NCI-H460 (cell line): ENCODE results near the gene VCL. TPM values are rescaled to one million over a fixed set of nuclear protein-coding genes. Genes with fewer than 3 reads are reported as not detected.
"Not testable (repeated sequence)": the region's sequence is repeated elsewhere in the genome, so short reads cannot be mapped to it uniquely, and the experiment has no call there.

Experiments
- DNase-seq: peaks from one replicate; pipeline ENCODE4 v3.0.0-alpha.2; 2016; ENCODE audit warnings: low read depth; ENCODE audit errors: extremely low read depth
- total RNA-seq: library from RNA; depleted of rRNA; stranded (reverse); fragments of >200 nt; shearing (Covaris generic); gene quantifications from 2 replicates; pipeline ENCODE4 v1.2.3, GENCODE V29; 2014

VCL gene
- total RNA-seq, 1 experiment from 2014 or later: 75.7 TPM

DNA sequence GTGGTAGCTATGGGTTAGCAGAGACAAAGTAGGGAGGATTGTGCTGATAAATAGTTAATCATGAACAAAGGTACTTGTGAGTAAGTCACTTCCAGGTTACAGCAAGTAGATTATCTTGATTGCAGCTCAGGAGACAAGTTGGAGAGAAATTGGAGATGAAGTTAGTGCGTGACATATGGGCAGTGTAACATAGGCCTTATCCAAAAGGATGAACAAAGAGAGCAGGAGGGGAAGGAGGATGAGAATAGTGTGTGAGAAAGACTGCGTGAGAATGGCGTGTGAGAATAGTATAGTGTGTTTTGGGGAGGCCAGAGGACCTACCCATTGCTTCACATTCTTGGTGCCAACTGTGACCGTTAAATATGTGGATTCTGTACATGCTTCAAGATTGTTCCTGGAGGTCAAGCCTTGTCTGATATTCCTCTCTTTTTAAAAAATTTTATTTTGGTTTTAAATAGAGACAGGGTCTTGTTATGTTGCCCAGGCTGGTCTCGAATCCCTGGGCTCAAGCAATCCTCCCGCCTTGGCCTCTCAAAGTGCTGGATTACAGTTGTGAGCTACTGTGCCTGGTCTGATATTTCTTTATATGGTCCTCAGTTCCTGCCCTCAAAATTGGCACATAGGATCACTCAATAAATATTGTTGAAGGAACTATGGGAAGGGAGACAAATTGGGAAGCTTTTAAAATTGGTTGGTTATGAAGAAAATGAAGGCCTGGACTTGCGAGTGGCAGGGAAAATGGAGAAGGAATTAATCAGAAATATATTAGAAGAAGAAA, 3.2 kb downstream of the VCL start:
- no peak for DNase-seq

DNA sequence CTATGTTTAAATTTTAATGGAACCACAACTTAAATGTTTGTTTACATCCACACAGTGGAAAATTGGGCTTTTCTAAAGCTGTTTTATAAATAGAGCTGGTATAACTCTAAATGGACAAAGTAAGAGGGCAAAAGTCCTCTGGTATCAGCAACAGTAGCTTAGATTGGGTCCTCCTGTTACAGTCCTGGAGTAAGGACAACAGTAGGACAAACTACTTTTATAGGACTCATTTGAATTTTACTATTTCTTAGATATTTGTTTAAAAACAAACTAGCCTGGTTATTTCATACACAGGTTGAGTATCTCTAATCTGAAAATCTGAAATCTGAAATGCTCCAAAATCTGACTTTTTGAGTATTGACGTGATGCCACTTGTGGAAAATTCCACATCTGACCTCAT, 8.4 kb downstream of the VCL start:
- no peak for DNase-seq

GRCh38 chr10:74008212-74008731, 10.4 kb downstream of the VCL start:
- DNase-seq: no peak

- DNase-seq: no peak
Measured at GRCh38 chr10:74011017-74011416, 13.1 kb downstream of the VCL start.

- DNase-seq: no peak
Measured at GRCh38 chr10:74011770-74012169, 13.9 kb downstream of the VCL start.

GRCh38 chr10:74012480-74012879, 14.6 kb downstream of the VCL start:
- DNase-seq: no peak

DNA sequence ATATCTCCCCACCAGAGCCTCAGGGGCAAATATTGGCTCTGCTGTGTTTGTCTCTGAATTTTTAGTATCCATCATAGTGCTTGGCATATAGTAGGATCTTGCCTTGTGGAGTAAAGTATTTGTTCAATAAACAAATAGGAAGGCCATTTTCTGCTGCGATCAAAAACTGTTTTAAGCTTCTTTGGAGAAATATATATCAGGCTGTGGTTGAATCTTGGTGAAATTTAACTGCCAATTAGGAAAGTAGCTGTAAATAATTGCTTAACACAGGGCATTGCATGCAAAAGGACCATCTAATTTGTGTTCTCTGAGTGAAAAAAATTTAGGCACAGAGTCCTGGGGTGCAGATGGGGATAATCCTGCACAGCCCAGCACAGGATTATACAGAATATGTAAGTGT, 15.1 kb downstream of the VCL start:
- DNase-seq: no peak

GRCh38 chr10:74014574-74014973, 16.7 kb downstream of the VCL start:
- DNase-seq: not testable (repeated sequence)

DNA sequence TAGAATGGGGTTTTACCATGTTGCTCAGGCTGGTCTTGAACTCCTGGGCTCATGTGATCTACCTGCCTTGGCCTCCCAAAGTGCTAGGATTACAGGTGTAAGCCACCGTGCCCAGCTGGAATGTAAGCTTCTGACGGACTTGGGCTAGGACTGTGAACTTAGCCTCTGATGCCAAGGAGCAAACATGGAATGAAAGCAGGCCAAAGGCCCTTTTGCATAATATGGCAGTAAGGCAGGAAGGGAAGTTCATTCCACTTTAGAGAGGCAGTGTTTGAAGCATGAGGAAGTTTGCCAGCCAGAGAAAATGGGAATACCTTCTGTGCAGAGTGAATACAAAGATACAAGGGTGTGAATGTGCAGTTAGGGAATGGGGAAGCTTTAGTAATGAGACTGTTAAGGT, 20.3 kb downstream of the VCL start:
- DNase-seq: no peak

DNA sequence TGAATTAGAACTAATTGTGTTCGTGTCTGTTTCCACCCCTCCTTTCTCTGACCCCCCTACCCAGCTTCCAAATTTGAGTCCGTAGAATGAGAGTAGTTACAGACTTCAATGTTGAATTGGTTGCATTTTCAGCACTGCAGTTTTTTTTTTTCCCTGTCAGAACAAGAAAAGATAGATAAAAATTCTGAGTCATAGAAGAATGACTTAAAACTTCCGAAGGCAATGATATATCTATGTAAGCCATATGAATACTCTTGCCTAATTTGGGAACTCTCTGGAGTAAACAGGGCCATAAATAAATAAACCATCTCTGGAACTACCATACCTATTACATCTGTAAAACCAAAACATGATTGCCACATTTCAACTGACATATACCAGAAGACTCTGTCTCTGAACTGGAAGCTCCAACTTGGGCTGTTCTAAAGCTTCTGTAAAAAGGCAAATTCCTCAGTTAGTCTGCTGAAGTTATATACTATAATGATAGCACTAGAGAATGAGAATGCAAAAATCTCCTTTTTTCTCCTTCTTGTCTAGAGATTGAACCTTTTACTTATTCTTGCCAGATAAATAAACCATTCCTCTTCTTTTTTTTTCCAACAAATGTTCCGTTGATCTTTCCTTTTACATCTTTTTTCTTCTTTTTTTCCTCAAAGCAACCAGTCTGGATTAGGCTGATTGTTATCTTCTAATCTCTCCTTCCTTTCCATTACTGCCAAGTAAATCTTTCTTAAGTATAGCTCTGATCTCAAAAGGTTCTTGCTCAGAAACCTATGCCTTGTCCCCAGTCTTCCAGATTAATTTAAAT, 23.5 kb downstream of the VCL start:
- no peak for DNase-seq

DNA sequence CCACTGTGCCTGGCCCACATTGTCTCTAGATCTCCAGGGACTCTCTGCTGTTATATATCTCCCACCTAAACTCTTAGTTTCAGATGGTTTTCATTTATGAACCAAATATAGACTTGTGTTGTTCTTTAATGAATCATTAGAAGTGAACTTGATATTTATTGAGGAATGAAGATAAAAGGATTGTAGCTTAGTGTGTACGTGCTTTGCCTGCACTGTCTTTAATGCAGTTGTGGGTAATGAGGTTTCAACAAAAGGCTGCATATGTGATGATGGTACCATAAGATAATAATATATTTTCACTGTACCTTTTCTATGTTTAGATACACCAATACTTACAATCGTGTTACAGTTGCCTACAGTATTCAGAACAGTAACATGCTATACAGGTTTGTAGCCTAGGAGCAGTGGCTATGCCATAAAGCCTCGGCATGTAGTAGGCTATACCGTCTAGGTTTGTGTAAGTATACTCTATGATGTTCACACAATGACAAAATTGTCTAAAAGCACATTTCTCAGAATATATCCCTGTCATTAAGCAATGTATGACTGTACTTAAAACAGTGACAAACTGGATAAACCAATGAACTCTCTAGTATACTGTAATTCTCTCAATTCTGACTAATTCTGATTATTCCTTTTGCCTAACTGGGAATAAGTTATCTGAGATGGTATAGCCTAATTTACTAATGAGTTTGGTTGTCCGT, 25.2 kb downstream of the VCL start:
- no peak for DNase-seq

DNA sequence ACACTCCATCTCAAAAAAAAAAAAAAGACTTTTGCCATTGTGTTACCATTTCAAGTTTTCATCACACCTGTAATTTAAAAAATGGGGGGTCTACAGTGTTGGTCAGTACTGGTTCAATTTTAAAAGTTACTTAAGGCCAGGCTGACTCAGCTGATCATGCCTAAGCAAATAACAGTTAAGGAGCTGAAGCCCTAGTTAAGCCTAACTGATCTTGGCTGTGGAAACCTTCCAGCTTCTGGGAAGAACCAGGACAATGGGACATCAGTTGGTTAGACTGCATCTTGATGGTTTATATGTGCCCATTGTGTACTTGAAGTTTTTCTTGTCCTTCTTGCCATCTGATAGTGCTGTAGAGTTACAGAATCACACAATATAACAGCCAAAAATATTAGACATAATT, 26.7 kb downstream of the VCL start:
- DNase-seq: no peak

- DNase-seq: no peak
Measured at GRCh38 chr10:74025380-74025978, 27.6 kb downstream of the VCL start.

DNA sequence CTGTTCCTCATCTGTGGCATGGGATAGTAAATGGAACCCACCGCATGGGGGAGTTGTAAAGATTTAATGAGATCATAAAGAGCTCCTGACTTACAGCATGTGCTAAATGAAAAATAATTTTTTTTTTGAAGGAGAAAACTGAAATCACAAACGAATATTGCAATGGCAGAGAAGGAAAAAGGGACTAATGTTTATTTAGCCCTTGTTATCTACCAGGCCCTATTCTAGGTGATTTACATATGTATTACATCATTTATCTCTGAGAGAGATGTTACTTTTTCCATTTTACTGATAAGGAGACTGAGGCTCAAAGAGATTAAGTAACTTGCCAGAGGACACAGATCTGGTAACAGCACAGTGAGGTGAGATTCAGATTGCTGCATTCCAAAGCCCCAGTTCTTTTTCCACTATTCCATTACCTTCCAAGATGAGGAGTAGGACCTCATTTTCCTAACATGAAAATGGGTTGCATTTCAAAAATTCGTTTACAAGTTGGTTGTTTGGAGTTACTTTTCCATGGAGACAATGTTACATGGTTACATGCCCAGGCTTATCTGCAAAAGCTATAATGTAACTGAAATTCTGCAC, 28.6 kb downstream of the VCL start:
- DNase-seq: no peak

- DNase-seq: no peak
Measured at GRCh38 chr10:74027702-74028101, 29.8 kb downstream of the VCL start.

DNA sequence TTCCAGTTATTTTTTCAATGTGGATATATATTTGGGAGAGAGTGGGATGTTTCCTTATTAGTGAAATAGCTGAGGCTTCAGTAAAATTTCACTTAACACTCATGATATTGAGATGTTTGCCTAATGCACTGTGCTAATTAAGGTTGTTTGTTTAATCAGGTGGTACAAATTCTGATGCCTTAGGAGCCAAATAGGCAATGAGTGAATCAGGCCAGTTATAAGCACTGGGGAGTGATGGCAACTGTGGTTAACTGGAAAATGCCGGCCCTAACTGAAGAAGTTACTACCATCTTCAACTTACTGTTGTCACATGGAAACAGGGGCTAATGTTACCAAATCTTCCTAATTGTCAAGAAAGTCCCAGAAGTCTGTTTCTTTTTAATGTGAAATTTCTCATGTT, 32.0 kb downstream of the VCL start:
- DNase-seq: no peak

GRCh38 chr10:74032208-74032607, 34.3 kb downstream of the VCL start:
- DNase-seq: not testable (repeated sequence)

DNA sequence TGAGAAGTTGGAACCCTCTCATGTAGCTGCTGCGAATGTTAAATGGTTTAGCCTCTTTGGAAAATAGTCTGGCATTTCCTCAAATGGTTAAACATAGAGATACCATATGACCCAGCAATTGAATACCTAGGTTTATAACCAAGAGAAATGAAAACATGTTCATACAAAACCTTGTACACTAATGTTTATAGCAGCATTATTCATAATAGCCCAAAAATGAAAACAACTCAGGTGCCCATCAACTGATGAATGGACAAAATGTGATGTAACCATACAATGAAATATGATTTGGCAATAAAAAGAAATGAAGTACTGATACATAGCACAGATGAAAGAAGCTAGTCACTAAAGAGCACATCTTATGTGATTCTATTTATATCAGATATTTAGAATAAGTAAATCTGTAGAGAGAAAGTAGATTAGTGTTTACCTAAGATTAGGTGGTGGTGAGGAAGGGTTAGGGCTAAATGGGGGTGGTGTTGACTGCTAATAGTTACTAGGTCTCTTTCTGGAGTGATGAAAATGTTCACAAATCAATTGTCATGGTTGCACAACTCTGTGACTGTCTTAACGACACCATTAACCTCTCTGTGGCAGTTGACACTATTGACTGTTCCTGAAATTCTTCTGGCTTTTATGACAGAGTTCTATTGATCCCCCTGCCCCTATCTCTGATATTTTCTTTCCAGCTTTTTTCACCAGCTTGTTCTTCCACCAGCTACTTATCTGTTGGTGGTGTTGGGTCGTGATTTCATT, 35.2 kb downstream of the VCL start:
- no peak for DNase-seq

GRCh38 chr10:74033702-74034101, 35.8 kb downstream of the VCL start:
- DNase-seq: no peak

GRCh38 chr10:74034301-74034700, 36.4 kb downstream of the VCL start:
- no peak for DNase-seq
